ENCODE measurements around the gene PAGE3. TPM values are rescaled to one million over a fixed set of nuclear protein-coding genes. Genes with fewer than 3 reads are reported as not detected.

Gene PAGE3
- not detected for total RNA-seq
- long read RNA-seq, result 0 reads

GRCh38 chrX:55264816-55265215 lies at the start of gene PAGE3:
Gene PAGE3, minus strand, starts transcription at chrX:55264916. Its CDS starts 1,013 bp downstream, at chrX:55263903.
- DNase-seq (no peak), ATAC-seq (no peak)
- intact Hi-C loops (cut with micrococcal nuclease), result no loop called here

- DNase-seq (no peak), ATAC-seq (no peak)
- intact Hi-C loops (cut with micrococcal nuclease), result no loop called here
Measured at GRCh38 chrX:55312655-55313054, 47.9 kb upstream of the PAGE3 start.

GRCh38 chrX:55290963-55291362 lies 26.2 kb upstream of the PAGE3 start:
- ATAC-seq (no peak), DNase-seq (no peak)
- intact Hi-C loops (cut with micrococcal nuclease), result no loop called here

GRCh38 chrX:55279832-55280231 lies 15.1 kb upstream of the PAGE3 start:
- no peak for ATAC-seq
- intact Hi-C loops (cut with micrococcal nuclease), result no loop called here
- DNase-seq, result no peak

GRCh38 chrX:55260806-55261205 lies 3.9 kb downstream of the PAGE3 start:
- ATAC-seq, result no peak
- intact Hi-C loops (cut with micrococcal nuclease), result no loop called here

GRCh38 chrX:55253528-55253927 lies 11.2 kb downstream of the PAGE3 start:
- intact Hi-C loops (cut with micrococcal nuclease), result no loop called here
- no peak for DNase-seq
- ATAC-seq, result no peak

More at GRCh38 chrX:55260806-55261205, 3.9 kb downstream of the PAGE3 start:
- no peak for DNase-seq

- no peak for DNase-seq
- ATAC-seq, result no peak
- intact Hi-C loops (cut with micrococcal nuclease), result no loop called here
Measured at GRCh38 chrX:55240788-55241340, 23.9 kb downstream of the PAGE3 start.

GRCh38 chrX:55220119-55220794 lies 44.5 kb downstream of the PAGE3 start, which contains the start of gene PAGE5:
Gene PAGE5, plus strand, starts transcription at chrX:55220346. Its CDS starts 1,037 bp downstream, at chrX:55221383.
- intact Hi-C loops (cut with micrococcal nuclease), result no loop called here
- DNase-seq, result no peak
- no peak for ATAC-seq

- no peak for ATAC-seq
- intact Hi-C loops (cut with micrococcal nuclease), result no loop called here
- DNase-seq, result no peak
Measured at GRCh38 chrX:55213381-55213780, 51.3 kb downstream of the PAGE3 start.

- intact Hi-C loops (cut with micrococcal nuclease), result no loop called here
- ATAC-seq (no peak), DNase-seq (no peak)
Measured at GRCh38 chrX:55210931-55211677, 53.6 kb downstream of the PAGE3 start.

Other genes starting within 250 kb of the PAGE3 start
- not detected for gene ALAS2, start 233.9 kb downstream of the PAGE3 start, total RNA-seq
- not detected for gene PAGE2B, start 189.9 kb downstream of the PAGE3 start, total RNA-seq
- not detected for gene PAGE2, start 175.9 kb downstream of the PAGE3 start, total RNA-seq
- gene PAGE5, start 44.6 kb downstream of the PAGE3 start, total RNA-seq, result not detected
- gene MAGEH1, start 187.2 kb upstream of the PAGE3 start, total RNA-seq, result 8.2 TPM
- gene USP51, start 224.9 kb upstream of the PAGE3 start, total RNA-seq, result 1.5 TPM